LoVo (cell line): ENCODE data around the gene RAD18.
A peak's percentile ranks its signal among the peaks of the same experiment; 100 is the strongest.

Experiments
- DNase-seq: peaks from one replicate; pipeline ENCODE4 v3.0.0-alpha.2; 2016; ENCODE audit warnings: low spot score

RAD18 gene, protein sequence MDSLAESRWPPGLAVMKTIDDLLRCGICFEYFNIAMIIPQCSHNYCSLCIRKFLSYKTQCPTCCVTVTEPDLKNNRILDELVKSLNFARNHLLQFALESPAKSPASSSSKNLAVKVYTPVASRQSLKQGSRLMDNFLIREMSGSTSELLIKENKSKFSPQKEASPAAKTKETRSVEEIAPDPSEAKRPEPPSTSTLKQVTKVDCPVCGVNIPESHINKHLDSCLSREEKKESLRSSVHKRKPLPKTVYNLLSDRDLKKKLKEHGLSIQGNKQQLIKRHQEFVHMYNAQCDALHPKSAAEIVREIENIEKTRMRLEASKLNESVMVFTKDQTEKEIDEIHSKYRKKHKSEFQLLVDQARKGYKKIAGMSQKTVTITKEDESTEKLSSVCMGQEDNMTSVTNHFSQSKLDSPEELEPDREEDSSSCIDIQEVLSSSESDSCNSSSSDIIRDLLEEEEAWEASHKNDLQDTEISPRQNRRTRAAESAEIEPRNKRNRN

DNA sequence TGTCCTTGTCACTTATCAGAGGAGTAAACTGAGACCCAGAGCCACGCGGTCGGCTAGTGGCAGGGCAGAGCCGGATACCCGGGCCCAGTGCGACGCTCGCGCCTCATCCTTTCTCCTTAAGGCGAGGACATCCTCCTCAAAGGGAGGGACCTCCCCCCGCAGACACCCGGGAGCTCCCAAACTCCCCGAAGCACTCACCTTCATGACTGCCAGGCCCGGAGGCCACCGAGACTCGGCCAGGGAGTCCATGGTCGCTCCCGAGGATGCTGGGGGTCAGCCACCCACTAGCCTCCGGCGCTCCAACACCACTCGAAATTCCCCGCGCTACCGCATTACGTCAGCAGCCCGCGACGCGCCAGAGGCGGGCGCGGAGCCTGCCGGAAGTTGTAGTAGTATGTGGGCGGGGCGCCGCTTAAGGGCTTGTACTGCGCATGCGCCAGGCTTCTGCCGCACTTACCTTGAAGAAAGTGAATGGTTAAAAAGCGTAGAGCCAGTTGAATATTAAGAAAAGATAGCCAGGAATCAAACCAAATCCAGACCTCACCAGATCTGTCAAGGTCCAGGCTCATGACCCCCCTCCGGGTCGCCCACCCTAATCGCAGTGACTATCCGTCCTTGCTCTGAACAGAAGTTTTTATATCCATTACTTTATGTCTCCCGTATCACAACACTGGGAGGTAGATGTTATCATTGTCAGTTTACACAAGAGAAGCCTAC is at the start of gene RAD18:
TSS of gene RAD18 (minus strand) at position 336 of the 717 bp plus-strand sequence. CDS start at position 249, 87 bp downstream.
- DNase-seq, result peak; percentile 96

DNA sequence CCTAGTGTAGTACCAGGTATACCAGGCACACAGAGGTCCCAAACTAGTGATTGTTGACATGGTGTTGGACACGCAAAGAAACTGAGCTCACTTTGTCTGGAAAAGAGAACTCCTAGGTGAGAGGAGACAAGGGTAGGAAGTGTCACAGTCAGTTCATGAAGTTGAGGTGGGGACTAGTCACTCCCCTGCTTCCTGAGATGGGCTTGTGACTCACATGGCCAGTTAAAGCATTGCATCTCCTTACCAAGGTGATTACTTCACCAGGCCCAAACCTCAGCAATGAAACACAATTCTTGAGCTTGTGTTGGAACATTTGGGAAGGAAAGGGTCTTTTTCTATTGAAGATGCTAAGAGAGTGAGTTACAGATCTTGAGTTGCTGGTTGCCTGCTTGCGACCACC is 49.2 kb upstream of the RAD18 start:
- no peak for DNase-seq

DNA sequence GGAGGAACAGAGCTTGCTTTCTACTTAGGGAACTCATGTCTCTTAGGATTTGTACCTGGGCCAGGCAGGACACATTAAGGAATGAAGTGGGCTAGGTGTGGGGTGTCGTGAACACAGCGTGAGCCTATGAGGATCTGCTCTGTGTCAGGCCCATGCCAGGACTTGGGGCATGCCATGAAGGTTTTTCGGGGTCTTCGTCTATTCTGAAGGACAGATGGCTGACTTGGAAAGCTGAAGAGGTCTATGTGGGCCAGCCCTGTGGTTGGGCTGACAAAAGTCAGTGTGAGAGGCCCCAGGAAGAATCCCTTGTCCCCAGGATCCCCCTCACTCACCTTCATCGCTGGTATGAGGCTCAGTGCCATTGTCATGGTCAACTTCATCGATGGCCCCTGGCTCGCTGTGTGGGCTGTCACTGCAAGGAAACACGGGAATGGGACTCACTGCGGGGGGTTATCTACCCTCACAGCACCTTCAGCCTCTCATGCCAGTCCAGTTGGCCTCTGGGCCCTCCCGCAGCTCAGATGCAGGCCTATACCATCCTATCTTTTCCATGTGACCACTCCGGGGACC is 46.8 kb upstream of the RAD18 start:
- DNase-seq, result no peak

DNA sequence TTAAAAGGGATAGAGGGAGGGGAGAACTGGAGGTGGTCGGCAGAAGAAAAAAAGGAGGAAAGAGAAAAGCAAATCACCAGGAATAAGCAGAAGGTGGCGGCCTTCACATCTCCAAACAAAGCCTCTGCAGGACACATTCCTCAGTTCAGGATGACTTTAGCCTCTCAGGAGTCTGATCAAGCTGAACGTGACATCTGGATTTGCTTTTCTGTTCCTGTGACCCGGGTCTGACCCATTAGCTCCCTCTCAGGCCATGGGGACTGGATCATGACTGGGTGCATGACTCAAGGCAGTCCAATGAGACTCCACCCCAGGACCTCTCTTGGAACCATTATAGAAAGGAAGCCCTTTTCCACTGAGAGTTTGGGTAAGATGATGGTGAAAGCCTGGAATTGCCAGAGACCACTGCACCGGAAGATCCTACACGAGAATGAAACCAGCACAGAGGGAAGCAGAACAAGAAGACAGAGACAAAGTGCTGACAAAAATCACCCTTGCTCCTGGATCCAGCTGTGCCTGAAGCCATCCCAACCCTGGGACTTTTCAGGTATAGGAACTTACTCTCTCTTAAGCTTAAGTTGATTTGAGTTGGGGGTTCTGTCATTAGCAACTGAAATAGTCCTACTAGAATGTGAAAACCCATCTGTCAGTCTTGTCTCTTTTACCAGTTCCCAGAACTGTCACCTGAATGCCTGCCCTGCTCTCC is 45.4 kb upstream of the RAD18 start:
- DNase-seq, result no peak

DNA sequence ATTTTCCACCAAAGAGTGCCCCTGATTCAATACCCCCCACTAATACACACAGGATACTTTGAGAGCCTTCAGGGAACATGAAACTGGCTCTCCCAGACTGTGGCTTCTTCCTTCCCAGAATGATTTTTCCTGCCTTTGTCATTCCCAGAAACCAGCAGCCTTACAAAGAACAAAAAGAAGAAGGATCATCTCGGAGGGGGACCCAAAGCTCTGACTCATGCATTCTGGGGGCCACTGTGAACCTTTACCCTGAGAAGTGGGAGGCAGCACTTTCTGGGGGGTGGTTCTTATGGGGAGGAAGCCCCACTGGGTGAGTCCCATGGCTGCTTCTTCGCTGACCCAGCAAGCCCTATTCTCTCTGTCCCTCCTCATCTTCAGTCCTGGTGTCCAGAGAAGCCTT is 44.7 kb upstream of the RAD18 start:
- DNase-seq, result no peak

DNA sequence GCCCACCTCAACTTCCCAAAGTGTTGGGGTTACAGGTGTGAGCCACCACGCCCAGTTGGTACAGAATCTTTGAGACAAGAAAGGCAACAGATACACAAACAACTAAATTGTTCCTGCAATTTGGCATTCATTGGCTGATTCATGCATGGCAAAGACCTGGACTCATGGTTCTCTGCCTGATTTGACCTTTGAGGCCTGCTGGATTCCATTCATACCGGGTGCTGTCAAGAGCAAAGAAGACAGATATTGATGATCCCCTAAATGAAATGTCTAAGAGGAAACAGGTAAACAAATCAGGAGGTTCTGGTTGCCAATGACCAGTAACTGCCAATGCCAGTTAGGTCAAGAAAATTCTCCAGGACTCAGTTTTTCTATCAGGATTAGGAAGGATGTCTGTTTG is 43.9 kb upstream of the RAD18 start:
- DNase-seq, result no peak

DNA sequence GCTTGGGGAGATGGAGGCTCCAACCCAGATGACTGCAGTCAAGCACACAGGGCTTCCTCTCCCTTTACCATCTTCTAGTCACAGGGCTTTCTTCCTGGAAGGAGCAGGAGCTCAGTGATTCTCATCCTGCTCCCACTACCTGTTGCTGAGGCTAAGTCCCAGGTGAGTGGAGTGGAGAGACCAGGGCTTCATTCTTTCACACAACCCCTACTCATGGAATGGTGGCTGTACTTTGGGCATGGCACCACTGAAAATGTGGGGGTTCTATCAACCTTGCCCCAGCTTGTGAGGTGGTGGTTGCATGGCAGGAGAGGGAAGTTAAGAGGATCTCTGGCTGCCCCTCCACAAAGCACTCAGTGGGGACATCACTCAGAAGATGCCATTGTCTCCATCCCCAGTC is 36.8 kb upstream of the RAD18 start:
- no peak for DNase-seq

DNA sequence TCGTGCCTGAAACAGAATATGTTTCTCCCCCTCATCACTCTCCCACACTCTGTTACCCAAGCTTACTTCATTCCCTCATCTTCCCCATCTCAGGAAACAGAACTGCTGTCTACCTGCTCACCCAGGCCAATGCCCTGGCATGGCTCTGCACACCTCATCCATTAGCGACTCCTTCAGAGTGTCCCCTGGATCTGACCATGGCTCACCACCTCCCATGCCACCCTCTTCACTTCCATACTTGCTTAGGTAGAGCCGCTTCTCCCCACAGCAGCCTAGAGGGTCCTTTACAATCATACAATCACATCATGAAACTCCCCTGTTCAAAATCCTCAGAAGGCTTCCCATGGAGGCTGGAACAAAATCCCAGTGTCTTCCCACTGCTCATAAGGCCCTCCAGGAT is 33.9 kb upstream of the RAD18 start:
- no peak for DNase-seq

DNA sequence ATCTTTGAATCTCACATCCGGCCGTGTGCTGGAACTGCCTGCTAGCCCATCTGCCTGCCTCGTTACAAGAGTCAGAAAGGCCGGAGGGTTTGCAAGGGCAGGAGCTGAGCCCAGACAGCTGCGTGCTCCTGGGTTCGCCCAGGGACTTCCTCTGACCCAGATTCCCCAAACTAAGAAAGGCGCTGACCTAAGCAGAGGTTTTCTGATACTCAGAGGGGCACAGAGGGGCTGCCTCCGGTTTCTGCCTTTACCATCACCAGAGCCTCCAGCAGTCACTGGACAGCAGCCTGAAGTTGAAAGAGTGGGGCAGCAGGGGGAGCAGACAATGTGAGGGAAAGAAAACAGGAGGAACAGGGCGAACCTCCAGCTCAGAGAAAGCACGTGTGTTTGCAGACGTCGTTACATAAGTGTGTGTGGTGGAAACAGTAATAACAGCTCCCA is 33.4 kb upstream of the RAD18 start:
- DNase-seq, result no peak

DNA sequence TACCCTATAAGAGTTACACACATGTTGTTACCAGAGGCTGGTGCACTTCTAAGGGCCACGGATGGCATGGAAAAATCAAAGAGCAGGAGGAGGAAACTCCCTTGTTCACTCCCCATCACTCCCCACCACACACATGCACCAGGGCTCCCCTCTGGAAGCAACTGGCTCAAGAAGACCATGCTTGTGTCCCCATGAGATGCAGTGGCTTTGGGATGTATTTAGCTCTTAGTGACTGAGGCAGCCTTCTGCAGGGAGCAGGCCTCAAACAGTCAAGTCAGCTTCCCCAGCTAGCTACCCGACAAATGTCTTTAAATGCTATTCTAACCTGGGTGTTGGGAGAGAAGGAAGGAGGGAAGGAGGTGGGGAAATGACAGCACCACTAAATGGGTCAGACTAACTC is 32.9 kb upstream of the RAD18 start:
- no peak for DNase-seq

DNA sequence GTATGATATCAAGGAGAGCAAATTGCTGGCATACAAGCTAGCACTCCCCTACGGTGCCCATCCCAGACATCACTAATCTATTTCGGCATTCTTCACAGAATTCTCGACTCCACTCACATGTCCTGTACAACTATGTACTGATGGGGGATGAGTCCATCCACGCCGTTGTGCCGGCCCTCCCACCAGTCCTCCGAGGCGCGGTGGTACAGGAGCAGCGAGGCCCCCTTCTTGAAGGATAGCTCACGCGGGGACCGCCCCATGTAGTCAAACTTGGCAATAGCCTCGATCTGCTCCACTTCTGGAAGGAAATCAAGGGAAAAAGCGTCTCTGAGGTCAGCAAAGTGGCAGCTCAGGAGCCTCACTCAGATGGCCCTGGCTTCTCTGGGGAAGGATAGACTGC is 31.0 kb upstream of the RAD18 start:
- DNase-seq, result no peak

DNA sequence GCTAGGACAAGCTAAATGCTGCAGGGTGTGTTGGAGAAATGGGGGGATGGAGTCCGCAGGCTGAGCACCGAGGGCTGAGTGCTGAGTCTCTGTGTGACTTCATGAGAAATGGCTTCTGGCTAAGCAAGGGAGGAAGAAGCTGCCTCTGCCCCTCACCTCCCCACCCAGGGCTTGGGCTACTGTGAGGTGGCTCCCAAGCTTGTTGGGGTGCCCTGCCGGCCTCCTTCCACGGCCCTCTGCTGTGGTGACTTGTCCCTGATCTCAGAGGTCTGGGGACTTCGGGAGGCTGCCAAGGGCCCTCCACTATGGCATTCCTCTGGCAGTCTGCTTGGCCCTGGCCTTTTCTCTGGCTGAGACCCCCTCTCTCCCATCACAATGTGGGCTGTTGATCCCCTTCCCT is 30.1 kb upstream of the RAD18 start:
- DNase-seq, result no peak

DNA sequence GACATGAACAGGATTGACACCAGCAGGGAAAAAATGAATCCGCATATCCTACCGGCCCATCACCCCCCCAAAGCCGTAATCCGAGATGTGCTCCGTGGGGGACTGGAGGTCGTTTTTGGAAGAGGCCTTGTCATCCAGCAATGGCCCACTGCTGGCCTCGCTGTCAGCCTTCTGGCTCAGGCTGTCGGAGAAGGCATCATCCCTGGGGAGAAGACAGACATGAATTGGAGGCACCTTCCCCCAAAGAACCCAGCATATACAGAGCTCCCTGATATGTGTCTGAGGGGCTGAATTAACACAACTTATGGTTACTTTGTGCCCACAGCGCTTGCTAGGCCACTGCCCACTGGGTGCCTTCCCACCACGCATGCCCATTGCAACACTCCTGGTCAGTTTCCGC is 29.6 kb upstream of the RAD18 start:
- DNase-seq, result no peak

DNA sequence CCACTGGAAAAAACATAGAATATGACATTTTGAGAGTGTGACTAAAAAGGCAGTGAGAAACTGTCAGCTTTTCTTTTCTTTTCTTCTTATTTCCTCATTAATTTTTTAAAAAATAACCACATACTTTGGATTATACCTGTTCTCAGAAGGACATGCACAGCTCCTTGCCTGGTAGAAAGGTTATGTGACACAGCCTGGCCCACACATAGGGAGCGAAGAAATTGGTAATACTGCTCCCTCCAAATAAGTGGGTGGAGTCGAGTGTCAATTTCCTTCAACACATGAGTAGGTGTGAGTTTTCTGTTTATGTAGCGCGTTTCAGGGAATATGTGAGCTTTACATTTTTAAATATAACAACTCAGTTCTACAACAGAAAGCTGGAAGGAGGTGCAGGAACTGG is 28.9 kb upstream of the RAD18 start:
- DNase-seq, result no peak

DNA sequence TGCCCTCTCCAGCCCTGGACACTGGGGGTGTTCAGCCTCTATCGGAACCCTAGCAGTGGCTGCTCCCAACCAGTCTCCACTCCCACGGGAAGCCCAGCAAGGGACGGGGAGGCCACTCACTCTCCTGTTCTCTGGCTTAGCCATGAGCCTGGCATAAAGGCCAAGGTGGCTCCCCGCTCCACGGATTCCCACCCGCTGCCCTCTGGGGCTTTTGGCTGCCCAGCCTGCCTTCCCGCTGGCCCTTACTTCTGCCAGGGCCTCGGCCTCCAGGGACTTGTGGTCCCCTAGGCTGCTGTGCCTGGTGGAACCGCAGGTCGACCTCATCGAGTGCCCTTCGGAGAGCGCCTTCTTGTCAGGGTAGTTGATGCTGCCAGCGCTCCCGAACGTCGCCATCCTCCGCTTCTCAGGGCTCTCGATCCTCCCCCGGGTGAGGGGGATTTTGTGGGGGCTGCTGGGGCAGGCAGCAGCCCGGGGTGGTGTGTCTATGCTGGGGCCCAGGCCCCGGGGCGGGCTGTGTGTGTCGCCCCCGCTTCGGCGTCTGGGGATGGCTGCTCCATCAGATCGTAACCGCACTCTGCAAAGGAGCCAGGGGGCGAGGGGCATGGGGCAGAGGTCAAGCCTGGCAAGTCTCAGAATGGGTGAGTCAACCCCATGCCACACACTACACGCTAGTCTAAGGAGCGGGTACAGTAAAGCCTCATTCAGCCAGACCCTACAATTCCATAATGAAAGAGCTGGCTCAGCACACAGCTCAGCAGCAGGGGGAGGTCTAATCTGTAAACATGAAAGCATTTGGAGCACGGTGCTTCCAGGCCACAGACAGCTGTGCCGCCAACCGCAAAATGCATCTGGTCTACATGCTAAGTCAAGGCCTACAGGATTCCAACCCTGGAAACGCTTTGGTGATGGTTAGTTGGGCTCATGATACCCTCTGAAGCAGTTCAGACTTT is 27.3 kb upstream of the RAD18 start:
- DNase-seq, result no peak

DNA sequence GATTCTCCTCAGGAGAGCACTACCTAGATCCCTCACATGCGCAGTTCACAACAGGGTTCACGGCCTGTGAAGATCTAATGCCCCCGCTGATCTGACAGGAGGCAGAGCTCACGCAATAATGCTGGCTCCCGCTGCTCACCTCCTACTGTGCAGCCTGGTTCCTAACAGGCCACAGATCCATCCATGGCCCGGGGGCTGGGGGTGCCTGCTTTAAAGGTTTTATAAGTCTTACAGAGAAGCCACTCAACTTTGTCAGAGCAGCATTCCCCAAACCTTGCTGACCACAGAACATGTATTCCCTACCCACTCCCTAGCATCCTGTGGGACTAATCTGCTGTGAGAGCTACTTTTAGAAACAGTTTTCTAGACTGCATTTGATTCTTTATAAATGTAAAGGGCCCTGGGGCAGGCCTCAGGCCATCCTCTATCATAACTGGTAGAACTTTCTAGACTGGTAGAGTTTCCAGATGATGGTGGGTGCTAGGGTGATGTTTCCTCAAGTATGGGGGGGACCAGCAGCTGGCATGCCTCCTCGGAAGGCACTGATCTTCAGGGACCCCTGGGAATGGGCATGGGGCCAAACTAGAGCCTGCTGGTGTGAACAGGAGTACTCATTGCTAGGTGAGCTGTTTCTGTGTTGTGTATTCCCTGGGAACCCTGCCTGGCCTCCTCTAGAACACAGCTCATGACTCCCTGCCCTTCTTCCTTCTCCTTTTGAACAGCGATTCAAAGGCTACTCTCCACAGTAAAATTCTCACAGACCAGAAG is 25.7 kb upstream of the RAD18 start:
- no peak for DNase-seq

DNA sequence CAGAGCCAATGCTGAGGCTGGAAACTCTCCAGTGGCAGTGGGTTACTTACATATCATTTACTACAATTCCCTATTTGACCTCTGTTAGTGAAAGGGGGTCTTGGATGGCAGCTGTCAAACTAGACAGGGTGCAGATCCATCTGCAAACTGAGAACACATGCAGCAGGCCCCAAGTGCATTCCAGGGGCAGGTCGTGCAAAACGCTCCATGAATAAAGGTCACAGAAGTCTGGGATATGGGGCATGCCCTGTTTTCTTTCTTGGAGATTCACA is 25.0 kb upstream of the RAD18 start:
- no peak for DNase-seq

DNA sequence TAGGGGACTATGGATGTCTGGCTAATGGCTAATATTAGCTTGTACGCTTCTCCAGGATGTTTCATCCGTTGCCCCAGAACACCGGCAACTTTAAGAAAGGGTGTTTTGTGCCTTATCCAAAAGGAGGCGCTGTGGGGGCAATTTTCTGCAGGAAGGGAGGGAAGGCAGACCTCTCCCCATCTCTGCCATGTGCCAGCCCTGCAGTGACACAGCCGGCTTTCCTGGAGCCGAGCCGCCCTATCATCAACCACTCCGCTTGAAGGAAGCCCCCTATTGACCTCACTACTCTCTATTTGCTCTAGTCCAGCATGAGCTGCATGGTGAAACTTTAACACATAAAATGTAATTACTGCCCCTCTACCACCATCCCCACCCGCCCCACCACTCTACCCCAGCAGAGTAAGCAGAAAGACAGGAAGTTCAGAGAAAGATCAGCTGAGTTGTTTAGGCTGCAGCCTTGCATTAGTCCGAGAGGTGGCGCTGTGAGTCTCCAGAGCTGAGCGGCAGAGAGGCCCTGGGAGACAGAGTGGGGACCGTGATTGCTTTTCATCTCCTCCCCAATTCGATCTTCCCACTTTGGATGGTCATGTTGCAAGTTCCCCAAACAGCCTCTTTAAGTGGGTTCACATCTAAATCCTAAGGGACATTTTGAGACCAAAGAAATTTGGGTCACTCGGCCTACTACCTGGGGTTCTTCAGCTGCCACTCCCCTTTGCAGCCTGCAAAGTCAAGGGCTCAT is 24.5 kb upstream of the RAD18 start:
- DNase-seq, result no peak

DNA sequence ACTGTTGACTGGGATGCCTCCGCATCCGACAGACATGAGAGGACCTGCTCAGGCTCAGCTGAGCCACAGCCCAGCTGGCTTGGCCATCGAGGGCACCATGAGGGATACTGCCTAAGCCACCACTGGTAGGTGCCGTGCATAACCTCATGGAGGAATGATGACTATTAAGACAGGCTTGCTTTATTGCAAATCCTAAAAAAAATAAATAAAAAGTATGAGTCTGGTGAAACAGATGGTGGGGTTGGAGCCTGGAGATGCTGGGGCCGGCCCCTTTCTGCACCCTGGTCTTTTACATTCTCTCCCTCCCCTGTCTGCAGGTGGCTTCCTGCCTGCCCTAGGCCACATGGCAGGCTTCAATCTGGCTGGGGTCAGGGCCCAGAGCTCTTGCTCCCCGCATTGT is 24.0 kb upstream of the RAD18 start:
- no peak for DNase-seq

DNA sequence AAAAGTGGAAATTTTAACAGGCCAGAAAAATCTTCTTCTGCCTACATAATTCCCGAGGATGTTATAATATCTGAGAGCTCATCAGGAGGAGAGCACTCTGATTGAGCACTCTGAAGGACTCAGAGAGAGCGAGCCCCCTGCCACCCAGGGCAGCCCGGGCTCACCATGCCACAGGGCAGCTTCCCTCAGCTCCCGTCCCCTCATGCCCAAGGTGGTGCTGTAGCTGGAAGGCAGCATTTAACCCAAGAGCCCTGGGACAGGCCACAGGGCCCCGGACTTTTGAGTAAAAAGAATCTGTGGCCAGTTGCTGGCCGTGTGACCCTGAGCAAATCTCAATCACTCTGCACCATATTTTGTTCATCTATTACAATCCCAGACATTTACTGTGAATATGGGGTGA is 23.5 kb upstream of the RAD18 start:
- DNase-seq, result no peak
